Measurements from ENCODE around the gene TFAP2C. TPM values are rescaled to one million over a fixed set of nuclear protein-coding genes. Genes with fewer than 3 reads are reported as not detected.

TFAP2C gene
- polyA plus RNA-seq (ENCODE audit: insufficient read length in 4 of 4) = 1 to 10 TPM in 1 of 4 donors, under 1 TPM in 3; 0.72 to 1.2 (median 0.88) TPM

GRCh38 chr20:56628873-56629463 is at the start of gene TFAP2C:
TFAP2C (plus strand) TSS chr20:56629306; CDS start chr20:56629545, 239 bp downstream.
- DNase-seq (ENCODE audit: low read depth in 4 of 4, low spot score in 2 of 4) = no peak

- no peak for DNase-seq (ENCODE audit: low read depth in 4 of 4, low spot score in 2 of 4)
Measured at GRCh38 chr20:56580226-56580625, 48.9 kb upstream of the TFAP2C start.

- no peak for DNase-seq (ENCODE audit: low read depth in 4 of 4, low spot score in 2 of 4)
Measured at GRCh38 chr20:56581701-56582100, 47.4 kb upstream of the TFAP2C start.

GRCh38 chr20:56582542-56582941 is 46.6 kb upstream of the TFAP2C start:
- DNase-seq (ENCODE audit: low read depth in 4 of 4, low spot score in 2 of 4) = no peak

GRCh38 chr20:56584916-56585315 is 44.2 kb upstream of the TFAP2C start:
- no peak for DNase-seq (ENCODE audit: low read depth in 4 of 4, low spot score in 2 of 4)

GRCh38 chr20:56587307-56588041 is 41.6 kb upstream of the TFAP2C start:
- DNase-seq (ENCODE audit: low read depth in 4 of 4, low spot score in 2 of 4) = no peak

GRCh38 chr20:56588996-56589395 is 40.1 kb upstream of the TFAP2C start:
- DNase-seq (ENCODE audit: low read depth in 4 of 4, low spot score in 2 of 4) = no peak

- no peak for DNase-seq (ENCODE audit: low read depth in 4 of 4, low spot score in 2 of 4)
Measured at GRCh38 chr20:56589633-56590032, 39.5 kb upstream of the TFAP2C start.

GRCh38 chr20:56590888-56591287 is 38.2 kb upstream of the TFAP2C start:
- DNase-seq (ENCODE audit: low read depth in 4 of 4, low spot score in 2 of 4) = no peak

- DNase-seq (ENCODE audit: low read depth in 4 of 4, low spot score in 2 of 4) = no peak
Measured at GRCh38 chr20:56592211-56592610, 36.9 kb upstream of the TFAP2C start.

- no peak for DNase-seq (ENCODE audit: low read depth in 4 of 4, low spot score in 2 of 4)
Measured at GRCh38 chr20:56592817-56593216, 36.3 kb upstream of the TFAP2C start.

GRCh38 chr20:56595746-56596475 is 33.2 kb upstream of the TFAP2C start:
- no peak for DNase-seq (ENCODE audit: low read depth in 4 of 4, low spot score in 2 of 4)

GRCh38 chr20:56601166-56601565 is 27.9 kb upstream of the TFAP2C start:
- DNase-seq (ENCODE audit: low read depth in 4 of 4, low spot score in 2 of 4) = no peak

GRCh38 chr20:56604673-56605072 is 24.4 kb upstream of the TFAP2C start:
- no peak for DNase-seq (ENCODE audit: low read depth in 4 of 4, low spot score in 2 of 4)

- no peak for DNase-seq (ENCODE audit: low read depth in 4 of 4, low spot score in 2 of 4)
Measured at GRCh38 chr20:56605261-56605996, 23.7 kb upstream of the TFAP2C start.

GRCh38 chr20:56606174-56606945 is 22.7 kb upstream of the TFAP2C start:
- no peak for DNase-seq (ENCODE audit: low read depth in 4 of 4, low spot score in 2 of 4)

GRCh38 chr20:56607061-56607704 is 21.9 kb upstream of the TFAP2C start:
- DNase-seq (ENCODE audit: low read depth in 4 of 4, low spot score in 2 of 4) = no peak

GRCh38 chr20:56608376-56608775 is 20.7 kb upstream of the TFAP2C start:
- no peak for DNase-seq (ENCODE audit: low read depth in 4 of 4, low spot score in 2 of 4)

- no peak for DNase-seq (ENCODE audit: low read depth in 4 of 4, low spot score in 2 of 4)
Measured at GRCh38 chr20:56609321-56609720, 19.8 kb upstream of the TFAP2C start.

GRCh38 chr20:56610098-56610497 is 19.0 kb upstream of the TFAP2C start:
- no peak for DNase-seq (ENCODE audit: low read depth in 4 of 4, low spot score in 2 of 4)

All from left renal cortex interstitium (tissue), 4 donors.